Activated effector memory CD4-positive, alpha-beta T cell treated with Interleukin-2 at 50 U/mL for 16 hours (primary cell): ENCODE measurements around the gene DARS1.

Experiments used
- DNase-seq: peaks from one replicate; pipeline ENCODE4 v3.0.0-alpha.2; 2020

Gene DARS1

DNA sequence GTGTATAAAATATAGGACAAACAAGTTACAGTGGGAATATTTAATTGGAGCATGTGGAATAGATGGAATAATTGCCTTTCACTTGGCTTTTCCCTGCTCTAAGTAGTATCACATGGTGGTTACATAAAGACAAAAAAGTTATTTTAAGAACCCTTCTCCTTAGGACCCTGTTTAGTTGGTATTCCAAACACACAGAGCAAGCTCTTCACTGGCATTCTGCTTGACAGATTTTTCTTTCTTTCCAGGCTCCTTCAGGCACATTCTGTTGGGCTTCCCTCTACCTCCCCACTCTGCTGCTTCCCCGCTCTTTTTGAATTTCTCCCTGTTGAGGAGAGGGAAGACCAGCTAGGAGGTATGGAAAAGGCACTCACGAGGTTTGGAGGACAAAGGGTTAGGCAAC is 29.0 kb upstream of the DARS1 start:
- no peak for DNase-seq

GRCh38 chr2:136013955-136014354 is 28.5 kb upstream of the DARS1 start:
- DNase-seq = no peak

DNA sequence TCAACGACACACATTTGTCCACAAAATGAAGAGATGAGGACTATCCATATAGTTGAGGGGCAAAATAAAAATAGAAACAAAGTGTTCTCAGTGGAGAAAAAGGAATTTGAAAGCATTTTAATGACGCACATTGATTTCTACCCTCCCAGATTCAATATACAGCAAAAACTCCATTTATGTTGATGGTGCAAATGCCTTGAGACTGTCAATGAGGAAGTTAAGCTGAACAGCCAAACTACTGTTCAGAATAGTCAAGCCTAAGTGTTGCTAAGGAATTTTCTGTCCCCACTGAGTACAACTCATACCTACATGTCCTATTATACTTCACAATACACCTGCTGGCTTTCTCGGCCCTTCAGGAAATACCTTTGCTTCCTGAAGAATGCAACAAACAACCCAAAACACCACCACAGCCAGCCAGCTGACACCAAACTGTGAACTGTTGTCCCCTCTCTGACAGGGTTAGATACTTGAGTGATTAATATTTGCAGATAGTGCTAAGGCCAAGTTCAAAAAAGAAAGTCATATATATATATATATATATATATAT is 27.8 kb upstream of the DARS1 start:
- DNase-seq = no peak

DNA sequence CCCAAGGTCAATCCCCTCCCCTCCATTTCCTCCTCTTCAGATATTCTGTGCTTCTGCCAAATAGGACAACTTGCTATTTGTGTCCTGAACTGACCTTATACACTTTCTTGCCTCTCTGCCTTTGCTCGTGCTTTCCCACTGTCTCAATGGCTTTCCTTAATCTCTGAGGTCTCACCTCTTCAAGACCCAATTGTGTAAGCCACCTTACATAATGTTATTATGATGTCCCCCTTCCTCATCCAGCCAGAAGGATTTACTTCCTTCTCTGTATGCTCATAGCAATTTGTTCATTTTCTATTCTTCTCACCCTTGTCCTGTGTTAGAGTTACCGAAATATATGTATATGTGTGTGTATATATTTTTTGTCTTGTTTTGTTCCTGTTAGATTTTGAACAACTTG is 26.9 kb upstream of the DARS1 start:
- DNase-seq = no peak

DNA sequence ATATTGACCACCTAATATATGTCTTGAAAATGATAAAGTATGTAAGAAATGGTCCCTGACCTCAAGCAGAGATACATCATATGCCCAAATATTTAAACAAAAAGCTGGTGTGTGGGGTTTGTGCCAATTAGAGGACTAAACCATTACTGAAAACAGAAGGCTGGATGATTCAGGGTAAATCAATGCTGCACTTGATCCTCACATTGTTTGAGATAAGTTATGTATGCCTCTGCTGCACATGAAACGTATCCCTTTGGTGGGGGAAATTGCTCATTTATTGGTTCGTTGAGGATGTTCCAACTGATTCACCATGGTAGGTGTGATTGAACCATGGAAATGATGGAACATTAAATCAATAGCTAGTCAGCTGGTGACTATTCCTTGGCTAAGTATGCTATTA is 24.7 kb upstream of the DARS1 start:
- DNase-seq = no peak

GRCh38 chr2:136008205-136008865 is 22.9 kb upstream of the DARS1 start:
- DNase-seq = peak; percentile 68

- no peak for DNase-seq
These were observed 21.2 kb upstream of the DARS1 start for GRCh38 chr2:136006658-136007057.

GRCh38 chr2:136005462-136006196 is 20.2 kb upstream of the DARS1 start:
- no peak for DNase-seq

- no peak for DNase-seq
These were observed 19.5 kb upstream of the DARS1 start for GRCh38 chr2:136004965-136005364.

DNA sequence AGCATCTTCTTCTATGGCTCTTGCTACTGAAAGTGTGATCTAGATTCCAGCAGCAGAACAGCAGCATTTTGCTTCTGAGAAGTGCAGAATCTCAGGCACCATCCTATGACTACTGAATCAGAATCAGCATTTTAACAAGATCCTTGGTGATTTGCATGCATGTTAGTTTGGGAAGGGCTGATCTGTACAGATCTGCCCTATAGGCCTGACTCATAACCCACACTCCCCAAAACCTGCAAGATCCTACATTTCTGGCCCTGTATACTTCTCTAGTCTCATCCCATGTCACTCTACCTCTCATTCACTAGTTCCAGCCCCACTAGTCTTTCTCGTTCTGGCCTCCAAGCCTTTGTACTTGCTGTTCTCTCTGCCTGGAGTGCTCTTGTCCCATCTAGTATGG is 15.7 kb upstream of the DARS1 start:
- no peak for DNase-seq

DNA sequence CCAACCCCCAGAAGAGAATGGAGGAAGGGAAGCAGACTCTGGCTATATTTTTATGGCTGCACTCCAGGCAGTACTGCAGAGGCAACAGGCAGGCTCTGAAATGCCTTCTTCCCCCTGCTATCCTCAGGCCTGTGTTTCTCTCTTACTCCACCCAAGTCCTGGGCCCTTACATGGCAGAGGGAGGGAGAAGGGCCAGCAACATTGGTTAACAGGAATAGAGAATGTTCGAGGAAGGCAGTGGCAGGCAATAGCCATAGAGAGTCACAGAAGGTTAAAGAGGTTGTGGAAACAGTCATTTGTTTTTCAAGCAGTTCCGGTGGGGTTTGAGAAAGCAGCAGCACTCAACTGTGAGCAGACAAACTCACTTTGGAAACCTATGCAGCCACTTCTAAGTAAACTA is 15.1 kb upstream of the DARS1 start:
- no peak for DNase-seq

GRCh38 chr2:135999899-136000298 is 14.5 kb upstream of the DARS1 start:
- DNase-seq = no peak

DNA sequence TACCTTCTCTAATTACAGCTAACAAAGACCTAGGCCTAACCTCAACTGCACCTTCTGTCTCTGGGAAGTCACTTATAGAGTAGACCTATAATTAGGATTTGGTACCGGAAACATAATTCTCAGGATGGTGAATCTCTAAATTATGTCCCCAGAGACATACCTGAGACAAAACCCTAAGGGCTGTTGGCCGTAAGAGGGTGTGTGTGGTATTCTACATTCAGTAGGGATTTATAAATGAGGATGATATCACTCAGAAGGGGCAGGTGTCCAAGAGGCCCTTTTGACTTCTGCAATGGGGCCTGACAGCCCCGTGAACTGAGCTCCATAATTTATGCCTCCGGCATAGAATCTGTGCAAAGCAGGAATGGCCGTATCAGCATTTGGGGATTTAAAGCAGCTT is 13.5 kb upstream of the DARS1 start:
- DNase-seq = no peak

DNA sequence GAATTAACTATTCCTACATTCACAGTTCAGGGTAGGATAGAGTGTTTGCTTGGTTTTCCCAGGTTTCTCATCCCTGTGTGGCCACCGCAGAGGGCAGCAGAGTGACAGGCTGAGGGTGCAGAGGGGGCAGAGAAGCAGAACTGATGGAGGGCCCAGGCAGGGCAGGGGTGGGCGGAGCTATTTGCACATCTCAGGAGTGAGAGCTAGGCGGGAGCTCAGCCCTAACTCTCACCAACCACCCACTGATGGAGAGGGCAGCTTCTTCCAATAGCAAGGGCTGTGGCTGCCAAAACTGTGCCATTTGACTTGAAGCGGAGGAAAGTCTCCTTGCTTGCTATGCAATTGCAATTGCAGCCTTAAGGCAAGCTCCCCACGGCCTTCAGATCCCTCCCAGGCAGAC is 12.0 kb upstream of the DARS1 start:
- no peak for DNase-seq

GRCh38 chr2:135996304-135996703 is 10.9 kb upstream of the DARS1 start:
- DNase-seq = no peak

- no peak for DNase-seq
These were observed 8.9 kb upstream of the DARS1 start for GRCh38 chr2:135994281-135994680.

DNA sequence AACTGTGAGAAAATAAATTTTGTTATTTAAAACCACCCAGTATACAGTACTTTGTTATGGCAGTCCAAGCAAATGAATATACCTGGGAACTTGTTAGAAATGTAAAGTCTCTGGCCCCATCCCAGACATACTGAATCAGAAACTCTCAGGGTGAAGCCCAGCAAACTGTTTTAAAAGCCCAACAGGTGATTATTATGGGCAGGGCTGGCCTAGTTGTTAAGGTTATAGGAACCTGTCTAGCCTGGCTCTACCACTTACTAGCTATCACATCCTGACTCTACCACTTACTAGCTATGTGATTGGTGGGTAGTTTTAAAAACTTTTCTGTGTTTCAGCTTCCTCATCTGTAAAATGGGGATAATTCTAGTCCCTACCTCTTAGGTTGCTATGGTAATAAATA is 8.0 kb upstream of the DARS1 start:
- DNase-seq = no peak

DNA sequence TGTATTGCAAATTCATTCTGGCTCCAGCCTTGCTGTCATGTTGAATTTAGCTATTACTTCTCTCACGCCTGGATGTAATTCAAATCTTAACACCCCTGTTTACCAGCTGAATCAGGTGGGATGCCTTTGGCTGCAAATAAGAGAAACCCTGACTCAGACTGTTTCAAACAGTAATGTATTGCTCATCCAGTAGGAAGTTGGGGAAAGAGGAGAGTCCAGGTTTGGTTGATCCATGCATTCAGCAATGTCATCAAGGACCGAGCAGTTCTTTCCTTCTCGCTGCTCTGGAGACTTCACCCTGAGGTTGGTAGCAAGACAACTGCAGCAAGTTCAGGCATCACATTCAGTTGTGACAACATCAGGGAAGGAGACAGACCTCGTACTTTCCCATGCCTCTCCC is 6.4 kb upstream of the DARS1 start:
- no peak for DNase-seq

DNA sequence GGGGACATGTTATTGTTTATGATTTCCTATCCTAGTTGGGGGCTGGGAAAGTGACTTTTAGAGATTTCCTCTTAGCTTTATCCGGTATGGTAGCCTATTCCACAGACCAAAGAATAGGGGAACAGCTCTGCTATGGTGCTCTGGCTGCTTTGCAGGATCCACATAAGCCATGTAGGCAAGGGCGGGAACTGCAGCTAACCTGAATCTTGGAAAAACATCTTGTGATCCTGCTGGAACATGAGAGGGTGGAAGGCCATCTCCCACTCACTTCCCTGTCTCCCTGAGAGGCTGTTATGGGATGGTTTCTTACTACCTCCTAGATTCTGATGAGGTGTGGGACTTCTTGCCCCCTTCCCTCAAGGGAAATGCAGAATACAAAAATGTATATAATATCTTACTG is 2.0 kb upstream of the DARS1 start:
- DNase-seq = no peak

DNA sequence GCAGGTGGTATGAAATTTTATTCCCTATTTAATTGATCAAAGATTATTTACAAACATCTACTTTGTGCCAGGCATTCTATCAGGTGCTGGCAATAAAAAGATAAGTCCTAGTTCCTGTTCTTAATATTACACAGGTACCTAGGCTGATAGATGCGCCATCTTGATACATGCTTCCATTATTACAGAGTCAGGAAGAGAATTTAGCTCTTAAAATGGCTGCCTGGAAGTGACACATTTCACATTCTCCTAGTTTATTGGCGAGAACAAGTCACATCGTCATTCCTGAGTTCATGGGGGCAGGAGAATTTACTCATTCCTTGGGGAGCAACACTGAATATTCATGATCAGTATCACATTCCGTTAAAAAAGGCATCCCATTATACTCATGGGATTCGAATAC is 1.1 kb upstream of the DARS1 start:
- no peak for DNase-seq

GRCh38 chr2:135985826-135986393 is 484 bp upstream of the DARS1 start:
- no peak for DNase-seq

DNA sequence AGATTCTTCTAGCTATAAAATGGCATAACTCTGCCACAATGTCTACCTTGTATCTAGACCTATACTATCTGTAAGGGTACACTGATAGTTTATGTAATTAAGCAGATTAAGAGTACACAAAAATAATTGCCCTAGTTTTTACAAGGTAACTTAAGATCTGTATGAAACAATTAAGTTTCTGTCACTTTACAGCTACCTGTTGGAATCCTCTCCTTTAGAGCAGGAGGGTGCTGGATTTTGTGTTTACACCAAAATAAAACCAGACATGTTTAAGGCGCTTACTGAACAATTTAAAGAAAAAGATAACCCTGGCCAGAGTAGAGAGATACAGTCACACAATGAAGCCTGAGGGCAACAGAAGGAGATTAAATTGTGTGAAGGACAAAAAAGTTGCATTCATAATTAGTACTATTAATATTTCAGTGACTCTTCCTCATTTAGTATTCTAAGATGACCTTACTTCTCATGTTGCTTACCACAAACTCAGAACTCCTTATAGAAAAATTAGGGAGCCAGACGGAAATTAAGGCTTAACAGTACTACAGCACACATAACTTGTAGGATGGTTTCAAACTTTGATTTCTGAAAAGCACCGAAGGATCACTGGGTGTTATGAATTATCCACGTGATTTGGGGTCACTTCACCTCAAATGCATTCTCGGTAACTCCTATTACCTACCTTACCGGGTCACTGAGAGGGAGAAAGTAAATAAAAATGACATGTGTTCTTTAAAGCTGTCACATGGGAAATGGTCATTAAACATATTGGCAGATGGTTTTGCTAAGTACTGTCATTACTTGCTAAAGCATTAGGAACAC is 1.0 kb downstream of the DARS1 start:
- no peak for DNase-seq

DNA sequence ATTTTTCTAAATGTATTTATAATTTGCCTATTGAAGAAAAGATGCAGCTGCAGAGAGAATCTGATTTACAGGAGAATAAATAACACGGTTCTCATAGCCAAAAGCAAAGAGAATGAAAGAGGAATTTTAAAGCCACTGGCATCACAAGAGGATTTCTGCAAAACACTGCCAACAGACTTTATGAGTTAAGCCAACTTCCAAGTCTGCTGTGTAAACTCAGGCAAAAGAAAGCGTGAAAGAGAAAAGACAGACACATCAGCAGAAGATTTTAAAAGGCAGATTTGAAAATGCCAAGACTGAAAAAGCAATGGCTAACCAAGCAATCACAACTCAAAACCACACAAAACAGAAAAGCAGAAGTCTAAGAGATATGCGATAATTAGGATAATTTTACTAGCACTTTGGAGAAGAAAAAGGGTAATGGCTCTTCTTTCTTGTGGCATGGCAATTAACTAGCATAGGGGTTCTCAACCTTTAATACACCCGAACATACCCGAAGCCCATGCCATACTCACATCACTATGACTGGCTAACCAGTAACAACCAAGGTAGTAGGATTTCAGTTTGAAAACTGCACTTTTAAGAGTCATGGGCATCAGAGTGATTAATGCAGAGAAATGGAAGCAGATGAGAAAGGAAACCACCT is 4.9 kb downstream of the DARS1 start:
- no peak for DNase-seq
